Type B pancreatic cell (in vitro differentiated cells): ENCODE measurements around the gene CDKAL1. TPM values are rescaled to one million over a fixed set of nuclear protein-coding genes. Genes with fewer than 3 reads are reported as not detected.

Experiments used
- DNase-seq: peaks from one replicate; pipeline ENCODE4 v3.0.0; 2021; ENCODE audit warnings: mixed read lengths; ENCODE audit not compliant: unreplicated experiment; ENCODE audit errors: extremely low spot score
- H3K27ac Mint-ChIP-seq: 2 replicates; pipeline ENCODE4 v1.8.0; 2021; ENCODE audit warnings: mild to moderate bottlenecking, mixed read lengths
- H3K27me3 Mint-ChIP-seq: 2 replicates; pipeline ENCODE4 v1.8.0; 2021; ENCODE audit warnings: mixed read lengths
- H3K36me3 Mint-ChIP-seq: 2 replicates; pipeline ENCODE4 v1.8.0; 2021; ENCODE audit warnings: mixed read lengths
- H3K4me1 Mint-ChIP-seq: one replicate; pipeline ENCODE4 v1.8.0; 2021; ENCODE audit warnings: mixed read lengths; ENCODE audit not compliant: unreplicated experiment
- H3K4me3 Mint-ChIP-seq: 2 replicates; pipeline ENCODE4 v1.8.0; 2021; ENCODE audit warnings: mild to moderate bottlenecking, mixed read lengths
- H3K9me3 Mint-ChIP-seq: 2 replicates; pipeline ENCODE4 v1.8.0; 2021; ENCODE audit warnings: mixed read lengths
- total RNA-seq: library from RNA; stranded (reverse); gene quantifications from 2 replicates; pipeline ENCODE4 v1.2.1, GENCODE V29; 2021; ENCODE audit warnings: low replicate concordance
- TF ChIP-seq, protein P1 (sequence below): fragments of 200-600 bp; sonication (generic); conservative IDR thresholded peaks from 2 replicates; pipeline ENCODE4 v1.5.0; 2021; ENCODE audit warnings: antibody characterized with exemption, mild to moderate bottlenecking

Gene CDKAL1
- total RNA-seq, 1 donor from 2014 or later = 21.0 TPM

DNA sequence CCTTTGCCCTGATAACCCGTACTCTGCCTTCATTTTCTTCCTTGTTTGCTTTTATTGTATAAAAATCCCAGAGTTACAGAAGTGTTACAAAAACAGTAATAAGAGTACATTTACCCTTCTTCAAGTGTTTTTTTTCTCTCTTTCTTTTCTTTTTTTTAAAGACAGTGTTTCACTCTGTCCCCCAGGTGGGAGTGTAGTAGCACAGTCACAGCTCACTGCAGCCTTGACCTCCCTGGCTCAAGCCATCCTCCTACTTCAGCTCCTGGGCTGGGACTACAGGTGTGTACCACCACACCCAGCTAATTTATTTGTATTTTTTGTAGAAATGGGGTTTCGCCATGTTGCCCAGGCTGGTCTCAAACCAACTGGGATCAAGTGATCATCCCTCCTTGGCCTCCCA, 402.7 kb downstream of the CDKAL1 start:
- Mint-ChIP-seq H3K36me3 (peaks cover 6% of the 10 kb centered on the region), H3K27me3 (no peaks in the 10 kb centered on the region), H3K9me3 (peaks cover 1% of the 10 kb centered on the region), H3K4me1 (peaks cover 10% of the 10 kb centered on the region), H3K4me3 (no peak overlapping the region), H3K27ac (no peak overlapping the region)
- TF ChIP-seq, protein P1, sequence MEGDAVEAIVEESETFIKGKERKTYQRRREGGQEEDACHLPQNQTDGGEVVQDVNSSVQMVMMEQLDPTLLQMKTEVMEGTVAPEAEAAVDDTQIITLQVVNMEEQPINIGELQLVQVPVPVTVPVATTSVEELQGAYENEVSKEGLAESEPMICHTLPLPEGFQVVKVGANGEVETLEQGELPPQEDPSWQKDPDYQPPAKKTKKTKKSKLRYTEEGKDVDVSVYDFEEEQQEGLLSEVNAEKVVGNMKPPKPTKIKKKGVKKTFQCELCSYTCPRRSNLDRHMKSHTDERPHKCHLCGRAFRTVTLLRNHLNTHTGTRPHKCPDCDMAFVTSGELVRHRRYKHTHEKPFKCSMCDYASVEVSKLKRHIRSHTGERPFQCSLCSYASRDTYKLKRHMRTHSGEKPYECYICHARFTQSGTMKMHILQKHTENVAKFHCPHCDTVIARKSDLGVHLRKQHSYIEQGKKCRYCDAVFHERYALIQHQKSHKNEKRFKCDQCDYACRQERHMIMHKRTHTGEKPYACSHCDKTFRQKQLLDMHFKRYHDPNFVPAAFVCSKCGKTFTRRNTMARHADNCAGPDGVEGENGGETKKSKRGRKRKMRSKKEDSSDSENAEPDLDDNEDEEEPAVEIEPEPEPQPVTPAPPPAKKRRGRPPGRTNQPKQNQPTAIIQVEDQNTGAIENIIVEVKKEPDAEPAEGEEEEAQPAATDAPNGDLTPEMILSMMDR = no peak
- DNase-seq = no peak

DNA sequence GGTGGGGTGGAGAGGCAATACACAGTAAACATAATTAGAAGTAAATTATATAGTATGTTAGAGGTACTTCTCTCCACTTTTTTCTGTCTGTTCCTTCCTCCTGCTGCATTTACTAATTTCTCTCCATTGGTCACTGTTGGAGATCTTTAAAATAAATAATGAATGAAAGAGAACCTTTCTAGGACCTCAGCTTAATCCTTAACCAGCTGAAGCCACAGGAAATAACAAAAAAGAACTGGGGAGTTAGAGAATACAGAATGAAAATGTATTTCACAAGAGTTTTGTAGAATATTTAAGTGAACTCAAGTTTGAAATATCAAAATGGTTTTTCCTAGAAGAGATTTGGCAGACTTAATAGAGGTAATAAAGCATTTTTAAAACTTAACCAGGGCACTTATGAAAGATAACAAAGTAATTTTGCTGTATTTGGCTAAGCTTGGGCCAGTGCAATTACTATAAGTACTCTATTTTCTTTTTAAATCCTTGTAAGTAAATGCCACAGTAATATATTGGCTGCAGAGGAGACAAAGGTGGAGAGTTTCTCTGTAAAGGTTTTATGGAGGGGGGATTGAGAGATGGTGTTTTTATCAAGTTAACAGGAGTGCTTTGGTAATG, 405.0 kb downstream of the CDKAL1 start:
- H3K27ac Mint-ChIP-seq = no peak overlapping the region
- TF ChIP-seq, protein P1 = no peak
- peaks cover 4% of the 10 kb centered on the region for H3K9me3 Mint-ChIP-seq
- peaks cover 15% of the 10 kb centered on the region for H3K36me3 Mint-ChIP-seq
- H3K4me1 Mint-ChIP-seq = peaks cover 10% of the 10 kb centered on the region
- H3K27me3 Mint-ChIP-seq = no peaks in the 10 kb centered on the region
- DNase-seq = no peak
- H3K4me3 Mint-ChIP-seq = no peak overlapping the region

DNA sequence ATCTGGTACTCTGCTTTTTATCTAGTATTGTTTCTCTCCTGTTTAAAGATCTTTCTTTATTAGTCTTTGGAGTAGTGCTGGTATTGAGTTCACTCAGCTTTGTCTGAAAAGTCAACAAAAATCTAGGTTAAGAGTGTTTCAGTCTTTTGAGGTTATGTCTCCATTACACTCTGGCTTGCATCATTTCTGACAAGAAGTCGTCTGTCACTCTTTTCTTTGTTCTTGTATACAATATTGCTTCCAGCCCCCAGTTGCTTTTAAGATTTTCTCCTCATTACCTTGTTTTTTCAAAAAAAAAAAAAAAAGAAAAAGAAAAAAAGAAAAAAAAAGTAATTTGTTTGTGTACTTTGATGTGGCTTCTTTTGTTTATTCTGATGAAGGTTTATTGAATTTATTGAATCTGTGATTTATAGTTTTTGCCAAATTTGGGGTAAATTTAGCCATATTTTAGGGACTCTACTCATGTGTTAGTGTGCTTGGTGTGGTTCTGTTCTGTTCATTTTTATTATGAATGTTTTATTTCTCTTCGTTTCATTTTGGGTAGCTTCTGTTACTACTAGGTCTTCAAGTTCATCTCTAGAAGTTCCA, 408.9 kb downstream of the CDKAL1 start:
- Mint-ChIP-seq H3K9me3 (peaks cover 4% of the 10 kb centered on the region), H3K27ac (no peak overlapping the region), H3K4me3 (no peak overlapping the region), H3K36me3 (peaks cover 15% of the 10 kb centered on the region), H3K27me3 (no peaks in the 10 kb centered on the region), H3K4me1 (peaks cover 10% of the 10 kb centered on the region)
- TF ChIP-seq, protein P1 = no peak
- DNase-seq = no peak

DNA sequence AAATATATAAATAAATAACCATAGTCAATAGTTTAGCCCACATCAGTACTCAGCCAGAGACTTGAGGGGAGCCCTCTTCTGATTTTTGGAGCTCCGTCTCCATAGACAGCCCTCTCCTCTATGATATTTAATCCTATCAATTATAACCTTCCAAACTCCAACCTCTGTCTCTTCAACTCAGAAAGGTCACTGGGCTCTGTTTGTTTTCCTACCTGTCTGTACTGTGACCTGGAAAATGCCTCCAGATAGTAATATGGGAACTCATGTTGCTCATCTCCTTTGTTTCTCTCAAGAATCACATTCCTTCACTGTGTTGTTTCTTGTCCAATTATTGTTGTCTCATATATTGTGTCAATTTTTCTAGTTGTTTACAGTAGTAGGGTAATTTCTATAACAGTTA, 409.7 kb downstream of the CDKAL1 start:
- H3K4me3 Mint-ChIP-seq = no peak overlapping the region
- peaks cover 4% of the 10 kb centered on the region for H3K9me3 Mint-ChIP-seq
- peaks cover 13% of the 10 kb centered on the region for H3K4me1 Mint-ChIP-seq

DNA sequence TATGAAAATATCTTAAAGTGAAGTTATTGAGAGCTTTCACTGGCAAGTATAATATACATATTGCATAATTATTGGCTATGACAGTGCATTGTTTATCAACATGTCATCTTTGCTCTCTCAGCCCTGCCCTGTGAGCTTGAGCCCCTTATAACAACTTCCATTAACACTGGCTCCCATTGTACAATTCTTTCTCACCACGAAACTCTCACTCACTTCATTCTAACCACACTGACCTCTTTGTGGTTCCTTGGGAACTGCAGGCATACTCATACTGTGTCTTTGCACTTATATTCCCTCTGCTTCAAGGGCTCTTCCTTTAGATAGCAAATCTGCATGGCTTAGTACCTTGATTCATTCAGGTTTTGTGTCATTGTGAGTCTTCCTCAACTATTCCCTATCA, 411.8 kb downstream of the CDKAL1 start:
- Mint-ChIP-seq H3K4me3 (no peak overlapping the region), H3K4me1 (peaks cover 5% of the 10 kb centered on the region), H3K27ac (no peak overlapping the region), H3K9me3 (peaks cover 4% of the 10 kb centered on the region), H3K36me3 (peaks cover 18% of the 10 kb centered on the region), H3K27me3 (no peaks in the 10 kb centered on the region)
- no peak for DNase-seq
- TF ChIP-seq, protein P1 = no peak

More for the DNA sequence above, 409.7 kb downstream of the CDKAL1 start:
- no peak for DNase-seq
- TF ChIP-seq, protein P1 = no peak
- Mint-ChIP-seq H3K36me3 (peaks cover 15% of the 10 kb centered on the region), H3K27ac (no peak overlapping the region), H3K27me3 (no peaks in the 10 kb centered on the region)
